OCI-M2 (cell line): Measurements from ENCODE around the gene UGT1A6.
"Not testable (repeated sequence)": the region's sequence is repeated elsewhere in the genome, so short reads cannot be mapped to it uniquely, and the experiment has no call there.

Source experiments
- DNase-seq: peaks from one replicate; lab custom pipeline; 2025; ENCODE audit not compliant: unreplicated experiment; lab: John Stamatoyannopoulos, UW

The UGT1A6 gene

DNA sequence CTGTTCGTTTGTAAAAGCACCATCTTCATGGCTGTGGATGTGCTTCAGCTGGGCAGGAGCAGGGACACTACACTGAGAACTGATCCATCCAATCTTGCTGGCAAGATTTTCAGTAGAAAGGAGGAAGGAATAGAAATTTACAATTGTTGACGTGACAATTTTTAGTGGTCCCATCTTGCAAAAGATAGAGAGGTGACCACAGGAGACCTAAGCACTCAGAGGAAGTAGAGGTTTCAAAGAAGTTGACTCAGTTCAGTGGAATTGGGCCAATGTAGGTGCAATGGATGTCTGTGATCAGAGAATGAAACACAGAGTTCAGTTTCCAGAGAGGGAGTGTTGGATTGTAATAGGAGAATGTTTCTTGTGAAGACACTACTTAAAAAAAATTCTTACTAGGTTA is 21.4 kb downstream of the UGT1A6 start:
- DNase-seq: no peak

DNA sequence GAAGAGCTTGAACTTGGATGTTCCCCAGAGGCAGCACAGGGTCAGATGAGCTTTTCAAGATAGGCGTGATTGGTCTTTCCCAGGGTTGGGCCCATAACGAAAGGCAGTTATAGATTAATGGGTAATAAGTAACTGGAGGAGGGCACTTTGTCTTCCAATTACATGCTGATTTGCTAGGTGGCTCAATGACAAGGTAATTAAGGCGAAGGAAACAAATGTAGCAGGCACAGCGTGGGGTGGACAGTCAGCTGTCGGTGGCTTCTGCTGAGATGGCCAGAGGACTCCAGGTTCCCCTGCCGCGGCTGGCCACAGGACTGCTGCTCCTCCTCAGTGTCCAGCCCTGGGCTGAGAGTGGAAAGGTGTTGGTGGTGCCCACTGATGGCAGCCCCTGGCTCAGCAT is 25.9 kb downstream of the UGT1A6 start, which contains the start of gene UGT1A4:
UGT1A4 (plus strand) TSS at position 185 of the 400 bp plus-strand sequence; CDS start at position 270, 85 bp downstream.
- no peak for DNase-seq

DNA sequence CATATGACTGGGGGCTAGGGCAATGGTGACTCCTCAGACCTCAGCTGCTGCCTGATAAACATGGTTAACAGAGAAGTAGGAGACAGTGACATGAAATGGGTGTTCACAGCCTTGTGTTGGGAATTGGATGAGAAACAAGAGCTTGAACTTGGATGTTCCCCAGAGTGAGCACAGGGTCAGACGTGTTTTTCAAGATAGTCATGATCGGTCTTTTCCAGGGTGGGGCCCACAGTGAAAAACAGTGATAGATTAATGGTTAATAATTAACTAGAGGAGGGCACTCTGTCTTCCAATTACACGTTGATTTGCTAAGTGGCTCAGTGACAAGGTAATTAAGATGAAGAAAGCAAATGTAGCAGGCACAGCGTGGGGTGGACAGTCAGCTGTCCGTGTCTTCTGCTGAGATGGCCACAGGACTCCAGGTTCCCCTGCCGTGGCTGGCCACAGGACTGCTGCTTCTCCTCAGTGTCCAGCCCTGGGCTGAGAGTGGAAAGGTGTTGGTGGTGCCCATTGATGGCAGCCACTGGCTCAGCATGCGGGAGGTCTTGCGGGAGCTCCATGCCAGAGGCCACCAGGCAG is 36.1 kb downstream of the UGT1A6 start, which contains the start of gene UGT1A3:
UGT1A3 (plus strand) TSS at position 320 of the 579 bp plus-strand sequence; CDS start at position 405, 85 bp downstream.
- no peak for DNase-seq

DNA sequence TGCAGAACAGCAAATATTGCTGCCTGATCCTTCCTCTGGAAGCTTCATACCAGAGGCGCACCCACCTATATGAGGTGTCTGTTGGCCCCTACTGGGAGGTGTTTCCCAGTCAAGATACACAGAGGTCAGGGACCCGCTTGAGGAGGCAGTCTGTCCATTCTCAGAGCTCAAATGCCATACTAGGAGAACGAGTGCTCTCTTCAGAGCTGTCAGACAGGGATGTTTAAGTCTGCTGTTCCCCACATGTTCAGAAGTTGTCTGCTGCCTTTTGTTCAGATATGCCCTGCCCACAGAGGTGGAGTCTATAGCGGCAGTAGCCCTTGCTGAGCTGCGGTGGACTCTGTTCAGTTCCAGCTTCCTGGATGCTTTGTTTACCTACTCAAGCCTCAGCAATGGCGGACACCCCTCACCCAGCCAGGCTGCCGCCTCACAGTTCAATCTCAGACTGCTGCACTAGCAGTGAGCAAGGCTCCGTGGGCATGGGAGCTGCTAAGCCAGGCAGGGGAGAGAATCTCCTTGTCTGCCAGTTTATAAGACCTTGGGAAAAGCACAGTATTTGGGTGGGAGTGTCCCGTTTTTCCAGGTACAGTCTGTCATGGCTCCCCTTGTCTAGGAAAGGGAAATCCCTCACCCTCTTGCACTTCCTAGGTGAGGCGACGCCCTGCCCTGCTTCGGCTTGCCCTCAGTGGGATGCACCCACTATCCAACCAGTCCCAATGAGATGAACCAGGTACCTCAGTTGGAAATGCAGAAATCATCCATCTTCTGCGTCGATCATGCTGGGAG is 44.4 kb downstream of the UGT1A6 start:
- DNase-seq: not testable (repeated sequence)

DNA sequence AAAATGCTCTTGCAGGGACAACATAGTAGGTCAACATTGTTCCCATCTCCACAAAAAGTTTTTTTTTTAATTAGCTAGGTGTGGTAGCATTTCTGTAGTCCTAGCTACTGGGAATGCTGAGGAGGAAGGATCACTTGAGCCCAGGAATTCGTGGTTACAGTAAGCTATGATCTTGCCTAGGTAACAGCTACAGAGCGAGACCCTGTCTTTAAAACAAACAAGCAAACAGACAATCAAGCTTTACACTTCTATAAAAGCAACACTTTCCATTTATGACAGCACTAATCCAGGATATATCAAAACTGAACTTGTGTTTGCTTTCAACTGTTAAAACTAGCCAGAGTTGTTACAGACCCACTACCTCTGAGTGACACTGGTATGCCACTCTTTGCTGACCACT is 48.2 kb downstream of the UGT1A6 start:
- no peak for DNase-seq

DNA sequence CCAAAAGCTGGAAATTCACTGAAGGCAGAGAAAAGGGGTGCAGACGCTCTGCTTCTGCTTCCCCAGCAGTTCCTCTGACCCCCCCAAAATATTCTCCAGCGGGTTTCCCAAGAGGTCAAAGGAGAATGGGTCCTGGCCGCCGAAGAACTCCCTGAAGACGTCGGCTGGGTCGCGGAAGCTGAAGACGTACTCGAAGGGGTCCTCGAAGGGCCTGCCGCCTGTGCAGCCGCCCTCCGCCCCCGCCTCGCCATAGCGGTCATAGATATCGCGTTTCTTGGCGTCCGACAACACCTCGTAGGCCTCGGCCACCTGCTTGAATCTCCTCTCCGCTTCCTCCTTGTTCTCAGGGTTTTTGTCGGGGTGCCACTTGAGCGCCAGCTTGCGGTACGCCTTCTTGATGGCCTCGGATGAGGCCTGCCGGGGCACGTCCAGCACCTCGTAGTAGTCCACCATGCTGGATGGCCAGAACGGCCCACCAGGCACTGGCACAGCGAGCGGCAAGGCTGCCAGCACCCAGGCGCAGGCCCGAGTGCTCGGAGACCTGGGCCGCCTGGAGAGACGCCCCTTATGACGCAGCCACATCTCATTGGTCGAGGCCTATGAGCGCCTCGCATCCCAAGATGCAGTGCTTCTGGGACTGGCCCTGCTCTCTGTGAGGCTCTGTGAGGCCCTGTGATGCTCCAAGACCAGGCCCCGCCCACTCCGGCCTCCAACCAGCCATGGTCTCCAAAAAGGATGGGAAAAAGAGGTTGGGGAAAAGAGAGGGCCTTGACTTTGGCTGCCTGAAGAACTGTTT is 51.0 kb downstream of the UGT1A6 start:
- no peak for DNase-seq

DNA sequence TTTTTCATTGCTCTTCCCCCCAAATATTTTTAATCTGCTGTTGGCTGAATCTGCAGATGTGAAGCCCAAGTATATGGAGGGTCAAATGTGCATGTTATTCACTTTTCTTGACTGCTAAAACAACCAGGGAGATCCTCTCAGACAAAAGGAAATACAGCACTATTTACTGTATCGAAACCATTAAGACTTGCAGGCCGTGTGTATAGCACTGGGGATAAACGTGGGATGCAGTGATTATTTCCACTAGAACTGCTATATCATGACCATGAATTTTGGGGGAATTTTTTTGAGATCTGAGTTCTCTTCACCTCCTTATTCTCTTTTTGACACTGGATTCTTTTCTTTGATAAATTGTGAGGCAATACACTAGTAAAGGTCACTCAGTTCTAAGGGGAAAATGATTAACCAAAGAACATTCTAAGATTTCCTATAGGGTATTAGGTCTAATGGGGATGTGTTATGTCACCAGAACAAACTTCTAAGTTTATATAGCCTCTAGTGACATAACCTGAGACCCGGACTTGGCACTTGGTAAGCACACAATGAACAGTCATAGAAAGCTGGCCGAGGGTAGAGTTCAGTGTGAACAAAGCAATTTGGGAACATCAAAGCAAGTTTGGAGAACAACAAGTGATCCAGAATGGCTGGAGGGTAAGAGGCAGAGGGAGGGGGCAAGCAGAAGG is 52.5 kb downstream of the UGT1A6 start:
- no peak for DNase-seq

DNA sequence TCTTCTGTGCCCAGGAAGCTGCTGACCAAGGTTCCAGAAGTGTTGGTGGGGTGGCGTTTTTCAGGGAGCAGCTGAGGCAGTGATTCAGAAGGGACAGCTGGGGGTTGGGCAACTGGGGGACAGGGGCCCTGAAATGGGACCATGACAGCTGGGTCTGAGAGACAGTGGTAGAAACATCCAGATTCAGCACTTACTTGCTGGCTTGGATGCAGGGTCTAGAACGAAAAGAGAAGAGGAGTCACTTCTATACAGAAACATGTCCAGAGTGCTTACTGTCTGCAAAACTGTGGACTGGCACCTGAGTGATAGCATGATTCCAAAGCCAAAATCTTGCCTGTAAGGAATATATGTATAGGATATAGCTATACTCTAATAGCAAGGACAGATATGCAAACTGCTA is 53.1 kb downstream of the UGT1A6 start:
- DNase-seq: not testable (repeated sequence)

DNA sequence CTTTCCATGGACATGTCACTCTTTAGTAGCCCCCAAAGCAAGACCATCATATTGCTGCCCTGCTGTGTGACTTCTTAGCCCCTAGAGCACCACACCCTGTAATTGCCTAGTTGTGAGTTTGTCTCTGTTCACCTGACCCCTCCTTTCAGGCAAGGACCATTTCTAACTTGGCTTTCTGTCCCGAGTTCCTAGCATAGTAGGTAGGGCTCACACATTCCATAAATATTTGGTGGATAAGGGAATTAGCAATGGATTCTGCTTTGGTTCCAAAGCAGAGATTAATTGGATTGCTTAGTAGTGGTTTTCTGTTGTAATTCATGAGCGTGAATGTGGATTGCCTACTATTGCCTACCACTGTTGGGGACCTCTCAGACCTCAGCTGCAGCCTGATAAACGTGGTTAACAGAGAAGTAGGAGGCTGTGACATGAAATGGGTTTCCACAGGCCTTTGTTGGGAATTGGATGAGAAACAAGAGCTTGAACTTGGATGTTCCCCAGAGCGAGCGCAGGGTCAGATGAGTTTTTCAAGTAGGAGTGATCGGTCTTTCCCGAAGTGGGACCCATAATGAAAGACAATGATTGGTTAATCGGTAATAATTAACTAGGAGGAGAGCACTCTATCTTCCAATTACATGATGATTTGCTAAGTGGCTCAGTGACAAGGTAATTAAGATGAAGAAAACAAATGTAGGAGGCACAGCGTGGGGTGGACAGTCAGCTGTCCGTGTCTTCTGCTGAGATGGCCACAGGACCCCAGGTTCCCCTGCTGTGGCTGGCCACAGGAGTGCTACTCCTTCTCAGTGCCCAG is 54.0 kb downstream of the UGT1A6 start:
- no peak for DNase-seq

DNA sequence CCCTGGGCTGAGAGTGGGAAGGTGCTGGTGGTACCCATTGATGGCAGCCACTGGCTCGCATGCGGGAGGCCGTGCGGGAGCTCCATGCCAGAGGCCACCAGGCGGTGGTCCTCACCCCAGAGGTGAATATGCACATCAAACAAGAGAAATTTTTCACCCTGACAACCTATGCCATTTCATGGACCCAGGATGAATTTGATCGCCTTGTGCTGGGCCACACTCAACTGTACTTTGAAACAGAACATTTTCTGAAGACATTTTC is 54.5 kb downstream of the UGT1A6 start:
- DNase-seq: no peak

DNA sequence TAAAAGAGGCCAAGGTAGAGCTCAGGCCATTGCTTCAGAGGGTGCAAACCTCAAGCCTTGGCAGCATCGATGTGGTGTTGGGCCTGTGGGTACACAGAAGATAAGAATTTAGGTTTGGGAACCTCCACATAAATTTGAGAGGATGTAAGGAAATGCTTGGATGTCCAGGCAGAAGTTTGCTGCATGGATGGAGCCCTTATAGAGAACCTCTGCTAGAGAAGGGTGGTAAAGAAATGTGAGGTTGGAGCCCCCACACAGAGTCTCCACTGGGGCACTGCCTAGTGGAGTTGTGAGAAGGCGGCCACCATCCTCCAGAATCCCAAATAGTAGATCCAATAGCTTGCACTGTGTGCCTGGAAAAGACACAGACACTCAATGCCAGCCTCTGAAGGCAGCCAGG is 58.0 kb downstream of the UGT1A6 start:
- DNase-seq: not testable (repeated sequence)

DNA sequence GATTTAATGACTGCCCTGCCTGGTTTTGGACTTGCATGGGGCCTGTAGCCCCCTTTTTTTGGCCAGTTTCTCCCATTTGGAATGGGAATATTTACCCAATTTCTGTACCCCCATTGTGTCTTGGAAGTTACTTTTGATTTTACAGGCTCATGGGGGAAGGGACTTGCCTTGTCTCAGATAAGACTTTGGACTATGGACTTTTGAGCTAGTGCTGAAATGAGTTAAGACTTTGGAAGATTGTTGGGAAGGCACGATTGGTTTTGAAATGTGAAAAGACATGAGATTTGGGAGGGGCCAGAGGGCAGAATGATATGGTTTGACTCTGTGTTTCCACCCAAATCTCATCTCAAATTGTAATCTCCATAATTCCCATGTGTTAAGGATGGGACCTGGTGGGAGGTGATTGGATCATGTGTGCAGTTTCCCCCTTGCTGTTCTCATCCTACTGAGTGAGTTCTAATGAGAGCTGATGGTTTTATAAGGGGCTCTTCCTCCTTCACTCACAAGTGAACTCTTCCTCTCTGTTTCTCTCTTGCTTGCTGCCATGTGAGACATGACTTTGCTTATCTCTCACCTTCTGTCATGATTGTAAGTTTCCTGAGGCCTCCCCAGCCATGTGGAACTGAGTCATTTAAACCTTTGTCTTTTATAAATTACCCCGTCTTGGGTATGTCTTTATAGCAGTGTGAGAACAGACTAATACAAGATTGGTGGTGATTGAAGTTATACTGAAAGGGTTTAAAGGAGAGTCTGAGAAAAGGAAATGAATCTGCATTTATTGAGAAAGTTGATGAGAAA is 58.7 kb downstream of the UGT1A6 start:
- DNase-seq: not testable (repeated sequence)

DNA sequence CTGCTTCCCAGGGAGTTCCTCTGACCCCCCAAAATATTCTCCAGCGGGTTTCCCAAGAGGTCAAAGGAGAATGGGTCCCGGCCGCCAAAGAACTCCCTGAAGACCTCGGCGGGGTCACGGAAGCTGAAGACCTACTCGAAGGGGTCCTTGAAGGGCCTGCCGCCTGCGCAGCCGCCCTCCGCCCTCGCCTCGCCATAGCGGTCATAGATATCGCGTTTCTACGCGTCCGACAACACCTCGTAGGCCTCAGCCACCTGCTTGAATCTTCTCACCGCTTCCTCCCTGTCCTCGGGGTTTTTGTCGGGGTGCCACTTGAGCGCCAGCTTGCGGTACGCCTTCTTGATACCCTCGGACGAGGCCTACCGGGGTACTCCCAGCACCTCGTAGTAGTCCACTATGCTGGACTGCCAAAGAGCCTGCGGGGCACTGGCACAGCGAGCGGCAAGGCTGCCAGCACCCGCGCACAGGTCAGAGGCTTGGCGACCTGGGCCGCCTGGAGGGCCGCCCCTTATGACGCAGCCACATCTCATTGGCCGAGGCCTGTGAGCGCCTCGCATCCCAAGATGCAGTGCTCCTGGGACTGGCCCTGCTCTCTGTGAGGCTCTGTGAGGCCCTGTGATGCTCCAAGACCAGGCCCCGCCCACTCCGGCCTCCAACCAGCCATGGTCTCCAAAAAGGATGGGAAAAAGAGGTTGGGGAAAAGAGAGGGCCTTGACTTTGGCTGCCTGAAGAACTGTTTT is 62.4 kb downstream of the UGT1A6 start:
- no peak for DNase-seq

DNA sequence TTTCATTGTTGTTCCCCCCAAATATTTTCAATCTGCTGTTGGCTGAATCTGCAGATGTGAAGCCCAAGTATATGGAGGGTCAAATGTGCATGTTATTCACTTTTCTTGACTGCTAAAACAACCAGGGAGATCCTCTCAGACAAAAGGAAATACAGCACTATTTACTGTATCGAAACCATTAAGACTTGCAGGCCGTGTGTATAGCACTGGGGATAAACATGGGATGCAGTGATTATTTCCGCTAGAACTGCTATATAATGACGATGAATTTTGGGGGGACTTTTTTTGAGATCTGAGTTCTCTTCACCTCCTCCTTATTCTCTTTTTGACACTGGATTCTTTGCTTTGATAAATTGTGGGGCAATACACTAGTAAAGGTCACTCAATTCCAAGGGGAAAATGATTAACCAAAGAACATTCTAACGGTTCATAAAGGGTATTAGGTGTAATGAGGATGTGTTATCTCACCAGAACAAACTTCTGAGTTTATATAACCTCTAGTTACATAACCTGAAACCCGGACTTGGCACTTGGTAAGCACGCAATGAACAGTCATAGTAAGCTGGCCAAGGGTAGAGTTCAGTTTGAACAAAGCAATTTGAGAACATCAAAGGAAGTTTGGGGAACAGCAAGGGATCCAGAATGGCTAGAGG is 63.9 kb downstream of the UGT1A6 start:
- no peak for DNase-seq

DNA sequence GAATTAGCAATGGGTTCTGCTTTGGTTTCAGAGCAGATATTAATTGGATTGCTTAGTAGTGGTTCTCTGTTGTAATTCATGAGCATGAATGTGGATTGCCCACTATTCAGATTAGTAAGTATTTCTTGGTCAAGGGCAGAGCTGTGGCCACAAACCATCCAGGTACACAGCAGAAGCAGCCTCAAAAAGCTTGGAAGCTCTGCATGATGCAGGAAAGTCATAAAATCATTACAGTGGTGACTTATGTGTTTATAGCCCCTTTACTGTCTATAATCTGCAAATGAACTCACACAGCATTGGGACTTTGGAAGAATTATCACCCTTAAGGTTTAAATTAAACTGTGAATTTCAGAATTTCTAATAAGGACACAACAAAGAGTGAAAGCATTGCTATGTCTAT is 65.5 kb downstream of the UGT1A6 start:
- DNase-seq: no peak

DNA sequence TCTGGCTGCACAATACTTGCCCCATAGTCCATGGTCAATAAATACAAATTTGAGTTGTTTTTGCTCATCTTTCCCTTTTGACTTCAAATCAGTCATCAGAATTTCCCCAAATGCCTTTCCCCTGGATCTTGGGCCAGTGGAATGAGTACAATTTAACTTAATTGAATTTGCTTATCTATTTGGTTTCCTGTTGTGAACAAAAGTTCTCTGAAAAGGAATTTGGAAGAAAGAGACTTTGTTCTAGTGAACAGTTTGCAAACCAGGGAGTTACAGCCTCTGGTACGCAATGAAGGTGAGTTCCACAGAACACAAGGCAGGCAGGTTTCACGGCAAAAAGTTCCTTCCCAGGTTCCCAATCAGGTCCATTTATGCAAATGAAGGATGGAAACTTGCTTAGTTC is 66.2 kb downstream of the UGT1A6 start:
- no peak for DNase-seq

DNA sequence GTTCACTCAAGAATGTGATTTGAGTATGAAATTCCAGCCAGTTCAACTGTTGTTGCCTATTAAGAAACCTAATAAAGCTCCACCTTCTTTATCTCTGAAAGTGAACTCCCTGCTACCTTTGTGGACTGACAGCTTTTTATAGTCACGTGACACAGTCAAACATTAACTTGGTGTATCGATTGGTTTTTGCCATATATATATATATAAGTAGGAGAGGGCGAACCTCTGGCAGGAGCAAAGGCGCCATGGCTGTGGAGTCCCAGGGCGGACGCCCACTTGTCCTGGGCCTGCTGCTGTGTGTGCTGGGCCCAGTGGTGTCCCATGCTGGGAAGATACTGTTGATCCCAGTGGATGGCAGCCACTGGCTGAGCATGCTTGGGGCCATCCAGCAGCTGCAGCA is 67.4 kb downstream of the UGT1A6 start, which contains the start of gene UGT1A1:
UGT1A1 (plus strand) TSS at position 228 of the 400 bp plus-strand sequence; CDS start at position 246, 18 bp downstream.
- no peak for DNase-seq

DNA sequence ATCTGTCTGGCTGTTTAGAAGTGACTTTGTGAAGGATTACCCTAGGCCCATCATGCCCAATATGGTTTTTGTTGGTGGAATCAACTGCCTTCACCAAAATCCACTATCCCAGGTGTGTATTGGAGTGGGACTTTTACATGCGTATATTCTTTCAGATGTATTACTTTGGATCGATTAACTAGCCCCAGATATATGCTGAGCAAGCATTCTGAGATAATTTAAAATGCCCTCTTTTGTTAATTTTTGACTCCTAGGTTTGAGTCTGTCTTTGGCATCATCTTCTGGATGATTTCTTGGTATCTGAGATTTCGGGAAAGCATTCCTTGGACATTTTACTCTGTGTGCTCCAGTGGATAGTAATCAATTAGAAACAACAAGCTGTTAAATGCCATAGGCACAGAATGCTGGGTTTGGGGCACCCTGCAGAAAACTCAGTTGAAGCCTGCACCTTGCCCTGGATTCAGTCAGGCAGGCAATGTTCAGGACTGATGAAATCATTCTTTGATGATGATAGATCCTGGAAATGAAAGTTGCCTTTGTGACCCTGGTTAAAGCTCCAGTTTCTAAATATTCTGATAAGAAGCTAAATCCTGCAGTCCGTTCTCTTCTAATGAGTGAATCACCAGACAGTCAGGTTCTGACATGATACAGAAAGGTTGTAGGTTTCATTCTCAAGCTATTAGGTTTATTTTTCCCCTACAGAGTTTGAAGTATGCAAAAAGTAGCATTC is 68.5 kb downstream of the UGT1A6 start:
- no peak for DNase-seq
